GM18507 (cell line): Measurements from ENCODE around the gene ADCYAP1.
"Not testable (repeated sequence)": the region's sequence is repeated elsewhere in the genome, so short reads cannot be mapped to it uniquely, and the experiment has no call there.

Experiments
- DNase-seq: peaks from one replicate; pipeline ENCODE4 v3.0.0; 2011; ENCODE audit warnings: low read depth; ENCODE audit not compliant: insufficient read length; ENCODE audit errors: extremely low spot score
- FAIRE-seq: peaks from 2 replicates; lab custom pipeline; 2011; peaks lifted over from hg19 to GRCh38; lab: Jason Lieb, UNC

The ADCYAP1 gene

GRCh38 chr18:904218-905090 lies at the start of gene ADCYAP1:
ADCYAP1 (plus strand) TSS chr18:904871; CDS start chr18:905387, 516 bp downstream.
- DNase-seq, result no peak
- no peak for FAIRE-seq

- DNase-seq, result no peak
- no peak for FAIRE-seq
Measured at GRCh38 chr18:857986-858385, 46.7 kb upstream of the ADCYAP1 start.

- FAIRE-seq (peak; percentile 88), DNase-seq (peak; percentile 20)
Measured at GRCh38 chr18:864872-865273, 39.8 kb upstream of the ADCYAP1 start.

GRCh38 chr18:867257-867656 lies 37.4 kb upstream of the ADCYAP1 start:
- DNase-seq, result no peak

GRCh38 chr18:873426-873825 lies 31.2 kb upstream of the ADCYAP1 start:
- not testable (repeated sequence) for FAIRE-seq, DNase-seq

More at GRCh38 chr18:867257-867656, 37.4 kb upstream of the ADCYAP1 start:
- no peak for FAIRE-seq

- FAIRE-seq (no peak), DNase-seq (no peak)
Measured at GRCh38 chr18:875912-876311, 28.8 kb upstream of the ADCYAP1 start.

- FAIRE-seq (no peak), DNase-seq (no peak)
Measured at GRCh38 chr18:877238-877637, 27.4 kb upstream of the ADCYAP1 start.

- no peak for FAIRE-seq
Measured at GRCh38 chr18:886076-886475, 18.6 kb upstream of the ADCYAP1 start.

GRCh38 chr18:887716-888115 lies 17.0 kb upstream of the ADCYAP1 start:
- DNase-seq (no peak), FAIRE-seq (no peak)

More at GRCh38 chr18:886076-886475, 18.6 kb upstream of the ADCYAP1 start:
- DNase-seq, result no peak

GRCh38 chr18:892316-892715 lies 12.4 kb upstream of the ADCYAP1 start:
- FAIRE-seq (no peak), DNase-seq (no peak)

GRCh38 chr18:896315-896714 lies 8.4 kb upstream of the ADCYAP1 start:
- FAIRE-seq, result no peak
- DNase-seq, result no peak

- DNase-seq (no peak), FAIRE-seq (no peak)
Measured at GRCh38 chr18:901761-902160, 2.9 kb upstream of the ADCYAP1 start.

GRCh38 chr18:902229-902628 lies 2.4 kb upstream of the ADCYAP1 start:
- FAIRE-seq (no peak), DNase-seq (no peak)

- DNase-seq (no peak), FAIRE-seq (no peak)
Measured at GRCh38 chr18:903701-904100, 970 bp upstream of the ADCYAP1 start.

- no peak for DNase-seq
- FAIRE-seq, result no peak
Measured at GRCh38 chr18:905307-905947, 756 bp downstream of the ADCYAP1 start.

GRCh38 chr18:905948-906415 lies 1.3 kb downstream of the ADCYAP1 start:
- DNase-seq (no peak), FAIRE-seq (no peak)

GRCh38 chr18:906416-907114 lies 1.9 kb downstream of the ADCYAP1 start:
- FAIRE-seq (no peak), DNase-seq (no peak)

GRCh38 chr18:907115-907884 lies 2.6 kb downstream of the ADCYAP1 start:
- FAIRE-seq, result no peak
- DNase-seq, result no peak
